Activated CD4-positive, CD25-positive, alpha-beta regulatory T cell treated with anti-CD3 and anti-CD28 coated beads, Interleukin-2, amount 50 U/mL, for 72 hours (primary cell): ENCODE measurements around the gene ZSCAN12.

Experiments used
- DNase-seq: peaks from one replicate; pipeline ENCODE4 v3.0.0; 2021

ZSCAN12 gene

DNA sequence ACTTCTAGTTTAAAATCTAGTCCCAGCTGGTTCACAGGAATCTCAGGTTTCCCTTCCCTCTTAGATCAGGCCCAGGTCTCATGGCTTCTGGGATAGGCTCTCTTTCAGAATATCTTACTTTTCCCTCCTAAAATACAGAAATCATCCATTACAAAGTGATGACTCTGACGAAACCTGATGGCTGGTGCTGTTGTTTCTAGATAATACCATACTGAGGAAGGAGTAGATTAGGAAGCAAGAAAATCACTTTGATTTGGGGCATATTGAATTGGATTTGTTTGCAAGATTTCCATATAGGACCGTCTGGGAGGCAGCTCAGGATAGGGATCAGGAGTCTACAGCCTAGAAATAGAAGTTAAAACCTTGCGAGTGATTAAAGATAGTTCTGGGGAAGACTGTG lies 46.2 kb downstream of the ZSCAN12 start:
- DNase-seq, result no peak

DNA sequence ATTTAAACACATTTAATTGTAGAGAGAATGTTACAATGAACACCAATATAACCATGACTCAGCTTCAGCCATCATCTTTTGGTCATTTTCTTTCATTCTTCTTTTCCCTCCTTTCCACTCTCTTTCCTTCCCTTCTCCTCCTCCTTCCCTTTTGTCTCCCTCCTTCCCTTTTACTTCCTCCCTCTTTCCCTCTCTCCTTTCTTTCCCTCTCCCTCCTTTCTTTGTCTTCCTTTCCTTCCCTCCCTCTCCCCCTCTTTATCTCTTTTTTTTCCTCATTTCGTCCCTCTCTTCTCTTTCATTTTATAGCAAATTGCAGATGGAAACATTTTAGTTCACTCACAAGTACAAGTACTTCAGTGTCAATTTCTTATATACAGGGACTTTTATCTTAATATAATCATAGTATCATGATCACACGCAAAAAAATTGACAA lies 48.0 kb downstream of the ZSCAN12 start:
- DNase-seq, result no peak

DNA sequence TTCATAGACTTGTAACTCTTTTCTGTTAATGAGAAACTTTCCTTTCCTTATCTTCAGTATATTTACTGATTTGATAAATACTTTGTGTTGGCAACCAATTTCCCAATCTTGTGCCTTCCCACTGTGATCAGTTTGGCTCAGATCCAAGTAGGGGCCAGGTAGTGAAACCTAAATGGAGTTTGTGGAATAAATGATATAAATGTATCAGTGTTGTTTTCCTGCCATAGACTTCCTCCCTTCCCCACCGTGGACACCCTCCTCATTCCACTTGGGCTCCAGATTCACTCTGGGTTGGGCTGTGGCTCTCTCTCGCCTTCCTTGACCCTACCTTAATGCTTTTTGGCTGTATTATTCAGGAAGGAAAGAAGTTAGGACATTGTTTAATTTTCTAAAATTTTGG lies 48.5 kb downstream of the ZSCAN12 start:
- DNase-seq, result no peak

DNA sequence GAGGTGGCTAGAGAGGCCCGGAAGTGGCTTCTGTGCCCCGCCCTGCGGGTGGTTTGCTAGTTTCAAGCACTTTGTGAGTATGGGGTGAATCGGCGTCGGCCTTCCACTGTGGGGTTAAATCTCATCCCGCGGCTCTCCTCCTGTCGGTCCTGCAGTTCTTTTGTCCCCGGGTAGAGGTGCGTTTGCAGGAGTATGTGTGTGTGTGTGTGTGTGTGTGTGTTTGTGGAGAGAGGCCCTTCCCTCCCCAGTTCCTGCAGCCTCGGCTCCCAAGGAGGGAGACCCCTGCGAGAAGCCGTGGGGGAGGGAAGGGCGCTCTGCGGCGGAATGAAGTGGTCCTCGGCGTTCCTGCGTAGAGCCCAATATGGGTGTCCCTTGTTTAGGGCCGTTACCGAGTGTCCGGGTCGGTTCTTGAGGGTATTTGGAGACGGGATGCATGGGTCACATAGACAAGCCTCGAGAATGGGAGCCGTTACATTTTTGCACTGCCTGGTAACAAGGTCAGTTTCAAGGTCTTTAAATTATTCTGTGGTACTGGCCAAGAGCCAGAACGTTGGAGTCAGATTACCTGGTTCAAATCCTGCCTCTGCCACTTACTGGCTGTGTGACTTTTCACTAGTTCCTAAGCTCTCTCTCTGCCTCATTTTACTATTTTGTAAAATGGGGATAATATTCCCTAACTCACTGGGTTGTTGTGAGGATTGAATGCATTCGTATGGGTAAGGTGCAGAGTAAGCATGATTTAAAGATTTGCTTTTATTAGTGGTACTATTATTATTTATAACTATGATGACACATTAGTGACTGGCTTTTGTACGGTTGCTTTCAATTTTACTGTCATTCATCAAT lies 49.4 kb downstream of the ZSCAN12 start, which contains the start of gene ZKSCAN3:
Gene ZKSCAN3 (plus strand): TSS at position 56 of the 846 bp plus-strand sequence. CDS start 9,640 bp downstream, outside the sequence.
- DNase-seq, result peak; percentile 81

DNA sequence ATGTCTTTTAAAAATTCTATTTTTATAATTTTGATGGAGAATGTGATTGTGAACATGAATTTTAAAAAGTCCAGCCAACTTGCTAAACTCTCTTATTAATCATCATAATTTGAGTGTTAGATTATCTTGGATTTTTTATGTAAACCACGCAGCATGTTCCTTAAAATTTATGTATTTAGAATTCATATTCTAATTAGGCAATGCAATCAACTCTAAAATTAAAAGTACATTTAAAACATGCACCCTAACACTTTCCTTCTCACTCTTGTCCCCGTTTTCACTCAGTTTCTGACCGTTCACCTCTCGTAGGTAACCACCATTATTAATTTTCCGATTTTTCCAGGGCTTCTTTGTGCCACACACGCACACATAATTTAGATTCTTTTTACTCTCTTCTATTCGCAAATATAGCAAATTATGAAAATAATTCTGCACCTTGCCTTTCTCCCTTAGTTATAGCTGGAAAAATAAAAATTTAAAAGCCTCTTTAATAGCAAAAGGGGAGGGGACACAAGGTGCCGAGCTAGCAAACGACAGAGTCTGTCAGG lies 50.1 kb downstream of the ZSCAN12 start:
- no peak for DNase-seq

DNA sequence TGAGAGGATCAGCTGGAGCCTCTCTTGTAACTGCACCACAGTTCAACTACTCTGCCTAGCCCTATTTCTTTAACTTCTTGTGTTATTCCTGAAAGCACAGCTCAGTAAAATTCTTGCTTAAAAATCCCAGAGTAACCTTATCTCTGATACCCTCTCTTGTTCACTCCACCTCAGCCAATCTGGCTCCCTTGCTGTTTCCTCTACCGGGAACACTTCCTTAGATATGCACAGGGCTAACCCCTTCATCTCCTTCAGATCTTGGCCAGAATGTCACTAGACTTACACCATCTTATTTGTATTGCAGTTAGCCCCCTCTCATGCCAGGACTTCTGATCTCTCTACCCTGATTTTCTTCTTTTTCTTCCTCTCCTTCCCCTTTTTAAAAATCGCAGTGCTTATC lies 52.4 kb downstream of the ZSCAN12 start:
- DNase-seq, result no peak

DNA sequence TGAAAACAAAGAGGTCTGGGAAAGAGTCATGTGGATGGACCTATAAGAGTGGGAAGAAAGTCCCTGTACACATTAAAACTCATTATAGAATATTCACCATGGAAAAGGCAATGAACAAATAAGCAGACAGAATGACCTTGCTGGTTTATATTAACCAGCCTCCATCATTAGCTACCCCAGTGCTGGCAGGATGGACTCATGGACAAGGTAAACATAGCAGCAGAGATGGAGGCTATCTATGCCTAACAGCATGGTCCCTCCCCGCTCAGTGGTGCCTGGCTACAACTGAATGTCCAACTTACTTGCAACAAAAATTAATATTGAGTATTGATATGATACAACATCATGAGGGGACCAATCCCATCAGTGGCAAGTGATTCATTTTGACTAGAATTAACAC lies 54.3 kb downstream of the ZSCAN12 start:
- no peak for DNase-seq

DNA sequence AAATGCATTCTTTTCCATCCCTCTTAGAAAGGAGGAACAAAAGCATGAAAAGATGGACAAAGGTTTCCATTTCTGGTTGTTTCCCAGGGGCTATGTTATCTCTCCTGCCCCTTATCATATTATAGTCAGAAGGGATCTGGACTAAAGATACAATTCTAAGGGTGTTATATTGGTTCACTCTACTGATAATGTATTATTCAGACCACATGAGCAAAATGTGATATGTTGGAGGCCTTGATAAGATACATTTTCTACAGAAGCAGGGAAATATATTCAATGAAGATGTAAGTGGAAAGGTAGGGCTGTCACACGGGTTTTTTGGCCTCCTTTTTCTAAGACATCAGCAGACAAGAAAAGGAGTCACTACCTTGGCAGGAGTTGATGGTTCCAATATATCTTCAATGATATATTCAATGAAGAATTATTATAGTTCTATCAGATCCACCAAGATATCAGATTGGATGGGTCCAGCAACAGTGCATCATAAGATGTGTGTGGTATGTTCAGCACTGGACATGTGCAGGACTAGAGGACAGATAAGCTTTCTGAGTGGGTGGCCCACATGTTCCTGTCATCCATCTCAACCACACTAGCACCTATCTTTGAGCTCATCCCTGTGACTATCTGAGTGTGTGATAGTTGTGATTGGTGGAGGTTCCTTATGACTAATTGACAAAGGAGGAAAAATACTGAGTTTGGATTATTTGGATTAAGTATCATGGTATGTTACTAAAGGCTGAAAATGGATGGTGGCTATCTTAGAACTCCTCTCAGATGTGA lies 55.5 kb downstream of the ZSCAN12 start:
- no peak for DNase-seq

DNA sequence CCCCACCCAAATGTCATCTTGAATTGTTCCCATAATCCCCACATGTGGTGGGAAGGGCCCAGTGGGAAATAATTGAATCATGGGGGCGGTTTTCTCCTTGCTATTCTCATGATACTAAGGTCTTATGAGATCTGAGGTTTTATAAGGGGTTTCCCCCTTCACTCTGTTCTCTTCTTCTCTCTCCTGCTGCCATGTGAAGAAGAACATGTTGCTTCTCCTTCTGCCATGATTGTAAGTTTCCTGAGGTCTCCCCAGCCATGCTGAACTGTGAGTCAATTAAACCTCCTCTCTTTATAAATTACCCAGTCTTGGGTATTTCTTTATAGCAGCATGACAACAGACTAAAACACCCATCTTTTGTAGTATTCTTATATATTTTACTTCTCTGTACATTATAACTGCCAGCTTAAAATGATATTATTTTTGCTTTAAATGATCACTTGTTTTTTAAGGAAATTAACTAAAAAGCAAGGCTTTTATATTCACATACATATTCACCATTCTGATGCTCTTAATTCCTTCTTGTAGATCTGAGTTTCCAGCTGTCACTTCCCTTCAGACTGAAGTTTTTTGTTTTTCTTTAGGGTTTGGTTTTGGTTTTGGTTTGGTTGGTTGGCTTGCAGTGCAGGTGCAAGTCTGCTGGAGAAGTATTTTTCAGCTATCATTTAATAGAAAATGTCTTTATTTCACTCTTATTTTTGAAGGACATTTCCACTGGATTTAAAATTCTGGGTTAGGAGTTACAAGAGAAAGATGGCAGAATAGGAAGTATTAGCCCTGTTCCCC lies 59.0 kb downstream of the ZSCAN12 start:
- DNase-seq, result no peak

DNA sequence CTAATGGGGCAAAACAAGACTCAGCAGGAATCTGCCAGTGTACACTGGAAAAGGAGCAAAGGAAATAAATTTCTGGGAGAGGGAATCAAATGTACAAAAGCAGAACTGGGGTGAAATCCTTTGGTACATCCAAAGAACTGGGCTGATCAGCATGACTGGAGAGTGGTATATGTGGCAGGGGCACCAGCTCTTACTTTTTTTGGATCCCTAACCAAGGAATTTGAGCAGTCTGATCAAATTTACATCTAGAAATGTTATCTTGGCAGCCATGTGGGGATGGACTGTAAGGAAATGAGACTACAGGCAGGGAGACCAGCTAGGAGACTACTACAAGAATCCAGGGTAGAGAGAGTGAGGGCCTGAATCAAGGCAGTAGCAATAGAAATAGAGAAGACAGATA lies 62.4 kb downstream of the ZSCAN12 start:
- no peak for DNase-seq

DNA sequence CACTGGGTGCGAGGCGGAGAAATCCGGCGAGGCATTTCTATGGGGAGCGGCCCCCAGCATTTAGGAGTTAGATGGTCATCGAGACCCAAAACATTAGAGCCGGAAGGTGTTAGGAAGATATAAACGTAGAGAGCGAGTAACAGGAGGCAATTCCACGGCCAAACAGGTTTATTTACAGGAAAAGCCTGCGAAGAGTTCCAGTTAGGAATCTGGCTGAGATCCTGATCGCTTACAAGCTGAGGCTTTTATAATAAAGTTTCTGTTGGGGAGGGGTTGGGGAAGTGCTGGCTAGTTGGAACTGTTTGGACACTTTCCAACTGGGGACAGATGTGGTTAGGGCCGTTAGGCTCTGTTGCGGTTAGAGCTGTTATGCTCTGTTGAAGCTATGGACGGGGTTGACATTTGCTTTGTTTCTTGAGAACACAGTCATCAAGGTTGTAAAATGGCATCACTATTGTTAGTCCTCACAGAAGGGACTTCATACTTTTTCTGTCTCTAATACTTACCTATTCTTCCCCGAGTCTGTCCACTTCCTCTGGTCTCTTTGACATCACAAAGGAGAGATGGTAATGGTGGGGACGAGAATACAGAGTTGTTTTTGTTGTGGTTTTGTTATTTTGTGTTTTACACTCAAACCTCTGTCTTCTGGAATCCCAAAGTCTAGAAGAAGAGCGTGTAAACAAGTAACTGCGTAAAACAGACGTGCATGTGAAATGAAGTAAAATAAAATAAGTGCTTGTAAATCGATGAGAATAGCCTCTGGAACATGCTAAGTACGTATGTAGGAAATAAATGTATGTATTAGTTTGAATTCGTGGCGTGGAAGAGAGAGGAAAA lies 63.0 kb downstream of the ZSCAN12 start:
- no peak for DNase-seq

DNA sequence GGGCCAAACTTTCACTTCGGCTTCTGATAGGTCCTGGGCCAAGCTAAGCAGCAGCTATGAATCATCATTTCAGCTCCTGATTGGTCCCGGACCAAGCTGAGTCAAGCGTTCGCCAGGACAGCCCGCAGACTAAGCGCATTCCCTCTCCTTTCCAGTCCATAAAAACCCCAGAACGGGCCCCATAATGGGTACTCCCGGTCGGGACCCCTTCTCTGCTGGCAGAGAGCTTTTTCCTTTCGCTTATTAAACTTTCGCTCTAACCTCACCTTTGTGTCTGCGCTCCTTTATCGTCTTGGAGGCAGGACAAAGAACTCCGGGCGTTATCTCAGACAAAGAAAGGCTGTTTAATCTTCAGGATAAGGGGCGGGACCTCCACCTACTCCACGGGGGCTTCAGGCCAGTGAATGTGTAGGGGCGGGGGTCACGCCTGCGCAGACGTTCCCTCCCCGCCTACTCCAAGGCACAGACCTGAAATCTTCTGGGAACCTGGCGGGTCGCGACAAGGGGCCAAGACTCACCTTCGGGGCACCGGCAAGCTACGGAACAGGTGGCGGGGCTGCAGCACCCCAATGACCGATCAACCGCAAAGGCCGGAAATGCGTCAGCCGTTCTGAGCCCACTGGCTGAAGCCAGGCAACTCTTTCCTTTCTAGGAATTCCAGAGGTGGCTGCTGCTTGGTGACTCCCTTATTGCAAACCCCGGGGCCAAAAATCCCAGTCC lies 63.8 kb downstream of the ZSCAN12 start, which contains the start of gene ZSCAN31:
Gene ZSCAN31 (minus strand): TSS at position 585 of the 720 bp plus-strand sequence. CDS start 6,465 bp downstream, outside the sequence.
- DNase-seq, result peak; percentile 72

DNA sequence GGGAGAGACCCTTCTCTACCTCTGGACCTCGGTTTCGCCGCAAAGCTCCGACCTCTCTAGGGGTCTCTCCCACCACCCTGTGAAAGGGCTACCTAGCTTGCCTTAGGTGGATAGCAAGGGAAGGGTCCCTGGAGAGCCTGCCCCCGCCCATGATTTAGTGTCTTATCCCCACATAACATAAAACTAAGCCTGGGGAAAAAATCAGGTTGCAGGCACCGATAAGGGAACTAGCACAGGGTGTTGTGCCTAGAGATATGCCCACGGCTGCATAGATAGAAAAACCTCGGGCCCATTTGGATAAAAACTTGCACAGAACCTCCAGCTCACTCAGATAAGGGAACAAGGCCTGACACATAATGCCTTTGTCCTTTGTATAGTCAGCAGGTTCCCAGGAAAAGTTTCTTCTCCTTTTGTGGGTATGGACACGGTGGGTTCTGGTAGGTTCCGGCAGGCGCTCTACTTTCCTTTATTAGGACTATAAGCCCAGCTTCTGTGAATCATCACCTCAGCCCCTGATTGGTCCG lies 64.4 kb downstream of the ZSCAN12 start:
- no peak for DNase-seq

DNA sequence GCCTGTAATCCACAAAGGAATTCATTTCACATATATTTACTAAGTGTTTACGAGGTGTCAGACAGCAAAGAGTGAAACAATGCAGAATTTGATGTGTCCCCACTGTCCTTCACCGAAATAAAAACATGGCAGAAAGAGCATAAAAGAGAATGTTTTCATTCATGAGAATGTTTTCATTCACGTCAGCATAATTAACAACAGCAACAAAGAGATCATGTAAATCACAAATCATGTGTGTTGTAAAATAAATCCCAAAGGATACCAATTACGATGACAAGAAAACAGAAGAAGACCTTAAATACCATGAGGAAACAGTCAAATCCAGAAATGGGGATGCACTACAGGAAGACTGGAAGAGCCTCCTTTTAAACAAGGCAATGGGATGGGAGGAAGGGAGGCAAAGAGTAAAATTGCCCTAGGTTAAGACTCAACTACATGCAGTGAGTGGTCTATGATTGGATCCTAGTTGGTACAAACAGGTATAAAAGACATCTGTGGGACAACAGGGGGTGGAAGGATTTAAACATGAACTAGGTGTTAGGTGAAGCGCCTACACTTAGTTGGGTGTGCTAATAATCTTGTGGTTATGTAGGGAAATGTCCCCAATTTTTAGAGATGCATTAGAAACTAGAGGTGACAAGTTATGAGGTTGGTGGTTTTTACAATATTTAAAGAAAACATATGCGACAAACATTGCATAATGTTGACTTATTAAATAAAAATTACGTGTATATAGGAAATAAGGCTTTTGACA lies 65.1 kb downstream of the ZSCAN12 start:
- no peak for DNase-seq

DNA sequence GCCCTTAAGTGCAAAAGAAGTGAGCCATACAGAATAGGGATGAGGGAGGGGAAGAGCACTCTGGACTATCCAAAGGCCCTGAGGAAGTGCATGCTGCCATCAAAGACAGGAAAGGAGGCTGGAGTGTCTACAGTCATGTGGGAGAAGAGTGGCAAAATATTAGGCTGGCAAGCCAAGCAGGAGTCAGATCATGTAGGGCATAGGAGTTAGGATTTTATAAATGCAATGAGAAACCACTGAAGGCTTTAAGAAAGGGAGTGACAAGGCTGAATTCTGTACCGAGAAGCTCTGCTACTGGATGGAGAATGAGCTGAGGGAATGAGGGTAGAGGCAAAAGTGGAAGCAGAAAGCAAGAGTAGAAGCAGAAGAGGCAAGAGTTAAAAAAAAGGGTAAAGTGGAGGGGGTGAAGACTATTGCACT lies 65.9 kb downstream of the ZSCAN12 start:
- no peak for DNase-seq

DNA sequence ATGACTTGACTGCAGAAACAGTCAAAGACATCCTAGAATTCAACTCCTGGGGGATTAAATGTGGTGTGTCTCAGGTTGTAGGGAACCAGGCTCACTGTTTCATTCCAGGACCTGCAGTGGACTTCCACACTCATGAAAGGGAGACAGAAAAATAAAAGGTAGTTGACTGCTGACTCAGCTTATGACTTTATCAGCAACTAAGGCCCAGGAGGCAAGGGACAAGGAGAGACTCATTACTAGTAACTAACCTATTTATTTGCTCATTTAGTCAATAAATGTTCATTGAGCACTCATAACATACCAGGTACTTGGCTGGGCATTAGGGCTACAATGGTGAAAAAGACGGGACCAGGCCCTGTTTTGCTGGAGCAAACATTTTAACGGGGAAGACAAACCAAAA lies 66.5 kb downstream of the ZSCAN12 start:
- no peak for DNase-seq

DNA sequence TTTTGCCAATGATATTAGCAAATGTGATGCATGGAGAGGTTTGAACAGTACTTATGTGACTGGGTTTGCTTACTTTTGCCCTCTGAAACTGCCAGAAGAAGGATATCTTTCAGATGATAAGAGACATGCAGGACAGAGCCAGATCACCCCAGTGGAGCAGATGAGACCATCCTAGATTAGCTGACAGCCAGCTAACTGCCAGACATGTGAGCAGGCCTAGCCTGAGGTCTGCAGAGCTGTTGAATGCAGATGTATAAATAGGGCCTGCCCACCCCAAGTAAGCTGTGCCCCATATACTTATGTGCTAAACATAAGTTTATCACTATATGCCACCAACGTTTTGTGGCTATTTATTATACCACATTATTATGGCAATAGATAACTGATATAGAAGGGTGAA lies 69.5 kb downstream of the ZSCAN12 start:
- no peak for DNase-seq
